ENCODE data around the gene DDX5.

The DDX5 gene

DNA sequence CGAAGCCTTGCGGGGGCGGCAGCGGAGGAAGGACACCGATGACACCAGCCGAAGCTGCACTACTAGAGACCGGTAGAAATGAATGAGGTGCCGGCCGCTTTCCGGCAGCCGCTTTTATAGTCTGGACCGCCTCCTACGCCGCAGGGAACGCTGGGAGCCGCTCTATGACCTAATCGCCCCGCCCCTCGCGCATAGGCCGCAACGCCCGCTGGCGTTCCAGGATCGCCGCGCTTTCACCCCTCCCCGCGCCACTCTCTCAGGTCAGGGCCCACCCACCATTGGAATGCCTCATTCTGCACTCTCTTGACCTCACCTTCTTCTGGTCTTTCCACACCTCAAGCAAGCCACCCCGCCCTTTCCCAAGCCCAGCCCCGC lies at the start of gene DDX5:
Gene DDX5, minus strand, starts transcription at position 89 of the 375 bp plus-strand sequence. CDS start 170 bp downstream, outside the sequence.
- DNase-seq = peak; percentile 98

DNA sequence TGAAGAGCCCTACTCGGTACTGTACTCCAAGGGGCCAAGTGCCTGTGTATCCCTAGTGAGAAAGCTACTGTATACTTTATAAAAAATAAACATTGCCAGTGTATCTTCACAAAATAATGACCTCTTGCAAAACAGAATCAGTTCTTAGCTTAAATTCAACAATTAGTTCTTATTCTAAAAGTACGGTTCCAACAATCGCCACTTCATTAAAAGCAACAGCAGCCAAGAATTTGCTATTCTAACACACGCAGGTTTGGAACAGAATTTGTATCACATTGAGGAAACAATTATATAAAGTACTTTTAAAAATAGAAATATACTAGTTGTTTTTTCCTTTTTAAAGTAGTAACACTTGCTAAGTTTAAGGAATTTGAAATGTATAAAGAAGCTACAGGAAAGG lies 49.2 kb upstream of the DDX5 start:
- no peak for DNase-seq

DNA sequence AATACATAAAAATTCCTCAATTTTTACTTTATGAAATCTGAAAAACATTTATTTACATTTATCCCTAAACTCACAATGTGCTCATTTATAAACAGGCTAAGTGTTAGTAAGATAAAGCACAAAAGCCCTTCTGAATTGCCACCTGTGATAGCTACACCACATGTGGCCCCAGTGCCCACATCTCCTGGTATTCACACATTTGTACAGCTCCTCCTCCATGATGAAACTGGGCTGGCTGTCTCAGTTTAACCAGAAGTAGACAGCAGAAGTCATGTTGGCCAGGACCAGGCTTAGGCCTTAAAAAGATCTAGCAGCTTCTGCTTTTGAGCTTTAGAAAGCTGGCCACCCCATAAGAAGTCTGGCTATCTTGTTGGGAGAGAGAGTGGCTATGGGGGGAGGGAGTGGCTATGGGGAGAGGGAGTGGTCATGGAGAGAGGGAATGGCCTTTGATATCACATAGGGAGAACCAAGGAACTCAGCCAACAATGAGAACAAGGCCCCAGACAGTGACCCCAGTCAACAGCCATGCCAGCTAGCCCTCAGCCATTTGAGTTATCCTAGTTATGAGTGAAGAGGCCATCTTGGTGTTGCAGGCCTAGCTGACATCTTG lies 48.0 kb upstream of the DDX5 start:
- no peak for DNase-seq

DNA sequence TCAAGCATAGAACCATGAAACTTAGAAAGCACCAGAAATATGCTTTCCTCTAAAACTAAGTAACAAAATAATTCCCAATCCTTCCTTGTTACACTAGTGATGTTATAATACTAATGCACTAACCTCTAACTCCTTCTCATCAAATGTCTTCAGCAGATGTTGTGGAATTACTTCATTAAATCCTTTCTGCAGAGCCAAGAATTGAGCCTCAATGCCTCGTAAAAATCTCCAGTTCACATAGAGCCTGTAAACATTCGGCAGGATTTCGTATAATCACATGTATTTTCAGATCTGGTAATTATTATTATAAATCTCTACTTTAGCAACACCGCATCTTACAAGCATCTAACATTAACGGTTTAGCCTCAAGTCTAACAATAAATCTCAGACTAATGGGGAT lies 45.4 kb upstream of the DDX5 start:
- DNase-seq = no peak

DNA sequence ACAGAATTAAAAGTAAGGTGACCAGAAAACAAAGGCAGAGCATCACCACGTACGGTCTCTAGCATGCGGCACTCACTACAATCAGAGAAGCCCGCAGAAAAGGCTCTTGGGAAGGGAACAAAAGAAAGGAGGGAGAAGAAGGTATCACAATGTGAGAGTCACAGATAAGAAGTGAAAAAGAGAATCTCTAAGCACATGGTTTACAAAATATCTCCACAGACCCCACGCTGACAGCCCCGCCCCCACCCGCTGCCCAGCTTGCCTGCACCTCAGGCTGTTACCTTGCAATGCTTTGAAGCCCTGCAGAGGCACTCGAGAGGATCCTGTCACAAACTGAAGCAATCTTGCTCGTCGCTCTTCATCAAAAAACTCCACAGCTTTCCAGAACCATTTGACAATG lies 41.2 kb upstream of the DDX5 start:
- DNase-seq = no peak

DNA sequence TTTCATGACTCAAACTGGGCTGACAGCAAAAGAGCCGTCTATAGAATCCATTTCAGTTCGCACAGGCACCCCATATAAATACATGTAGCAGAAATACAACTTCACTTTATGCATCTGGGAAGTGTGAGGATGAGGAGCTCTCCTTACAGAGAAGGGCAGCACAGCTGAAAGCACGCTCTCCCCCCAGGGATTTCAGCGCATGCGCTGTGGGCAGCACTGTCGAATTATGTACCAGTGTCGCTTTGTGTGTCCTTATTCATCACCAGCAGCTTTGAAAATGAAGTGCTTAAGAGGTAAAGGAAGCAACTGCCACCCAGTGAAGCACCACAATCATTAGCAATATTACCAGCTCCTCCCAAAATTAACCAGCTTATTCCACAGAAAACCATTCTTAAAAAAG lies 40.6 kb upstream of the DDX5 start:
- no peak for DNase-seq

DNA sequence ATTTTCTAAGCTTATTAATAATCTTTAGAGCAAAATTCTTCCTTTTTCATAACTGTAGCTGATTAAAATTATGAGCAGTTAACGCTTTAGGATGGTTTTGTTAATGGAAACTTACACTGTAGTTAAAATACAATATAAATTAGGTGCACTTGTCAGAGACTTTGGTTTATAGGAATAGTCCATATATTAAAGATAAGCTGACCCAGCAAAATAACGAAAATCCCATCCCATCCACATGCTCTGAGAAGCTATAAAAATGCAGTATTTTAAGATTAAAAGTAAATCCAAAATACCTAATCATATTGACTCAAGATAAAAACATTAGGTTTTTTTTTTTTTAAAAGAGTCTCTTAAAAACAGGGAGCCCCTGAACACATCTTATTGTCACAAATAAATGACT lies 38.7 kb upstream of the DDX5 start:
- no peak for DNase-seq

DNA sequence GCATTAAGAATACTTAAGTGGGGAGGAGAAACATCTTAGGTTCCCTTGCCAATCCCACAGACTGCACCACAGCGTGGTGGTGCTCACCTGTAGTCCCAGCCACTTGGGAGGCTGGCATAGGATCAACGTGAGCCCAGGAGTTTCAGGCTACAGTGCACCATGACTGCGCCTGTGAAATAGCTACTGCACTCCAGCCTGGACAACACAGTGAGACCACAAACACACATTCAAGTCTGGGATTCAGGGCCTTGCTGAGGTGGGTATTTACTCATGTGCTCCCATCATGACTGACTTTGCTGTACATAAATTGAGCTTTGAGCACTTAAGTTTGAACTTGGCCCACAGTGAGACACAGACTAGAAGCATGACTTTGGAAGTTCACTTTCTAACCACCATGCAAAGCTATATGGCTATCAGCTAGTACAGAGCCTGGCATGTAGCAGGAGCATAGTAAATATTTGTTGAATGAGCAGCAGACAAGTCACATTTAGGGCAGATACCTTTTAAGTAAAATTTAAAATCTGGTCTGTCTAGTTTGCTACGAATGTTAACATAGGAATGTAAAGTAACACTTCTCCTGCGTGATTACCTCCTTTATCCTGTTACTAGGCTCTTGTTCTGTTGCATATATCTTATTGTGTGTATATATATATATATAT lies 34.2 kb upstream of the DDX5 start:
- no peak for DNase-seq

DNA sequence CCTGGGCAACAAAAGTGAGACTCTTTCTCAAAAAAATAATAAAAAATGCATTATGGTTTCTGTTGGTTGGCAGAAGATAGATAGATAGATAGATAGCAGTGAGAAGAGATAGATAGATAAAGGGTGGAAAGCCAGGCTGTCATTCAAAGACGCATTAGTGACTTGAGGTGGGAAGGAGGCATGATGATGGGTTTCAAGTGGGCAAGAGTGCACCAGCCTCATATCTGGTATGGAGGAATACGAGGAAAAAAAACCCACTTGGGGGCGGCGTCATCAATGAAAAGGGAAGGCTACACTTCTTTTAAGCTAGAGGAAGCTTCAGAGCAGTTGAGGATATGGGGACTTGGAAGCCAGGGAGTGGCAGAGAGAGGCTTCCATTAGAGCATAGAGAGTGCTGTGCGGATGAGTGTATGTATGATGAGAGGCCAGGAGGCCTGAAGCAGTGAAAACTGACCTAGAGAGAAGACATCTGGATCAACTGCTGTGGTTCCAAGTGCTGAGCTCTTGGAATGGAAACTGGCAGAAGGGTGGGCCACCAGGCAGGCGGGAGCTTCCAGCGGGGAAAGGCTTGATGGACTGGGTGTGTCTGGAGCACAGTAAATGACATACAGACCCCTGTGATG lies 32.5 kb upstream of the DDX5 start:
- no peak for DNase-seq

DNA sequence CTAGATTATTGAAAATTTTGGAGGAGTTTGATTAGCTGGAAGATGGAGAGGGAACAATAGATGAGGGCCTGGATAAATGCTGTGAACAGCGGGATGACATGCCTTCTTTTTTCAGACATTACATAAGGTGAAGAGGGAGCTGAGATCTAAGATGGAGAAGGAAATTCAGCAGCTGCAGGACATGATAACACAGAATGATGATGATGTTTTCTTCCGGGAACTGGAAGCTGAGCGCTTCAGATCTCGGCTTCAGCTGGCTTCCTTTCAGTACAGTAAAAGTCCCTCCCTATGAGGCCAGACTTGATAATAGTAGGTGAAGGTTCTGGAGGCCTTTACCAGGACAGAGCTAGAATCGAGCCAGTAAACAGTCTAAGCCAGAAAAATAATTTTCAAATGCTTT lies 31.4 kb upstream of the DDX5 start:
- no peak for DNase-seq

DNA sequence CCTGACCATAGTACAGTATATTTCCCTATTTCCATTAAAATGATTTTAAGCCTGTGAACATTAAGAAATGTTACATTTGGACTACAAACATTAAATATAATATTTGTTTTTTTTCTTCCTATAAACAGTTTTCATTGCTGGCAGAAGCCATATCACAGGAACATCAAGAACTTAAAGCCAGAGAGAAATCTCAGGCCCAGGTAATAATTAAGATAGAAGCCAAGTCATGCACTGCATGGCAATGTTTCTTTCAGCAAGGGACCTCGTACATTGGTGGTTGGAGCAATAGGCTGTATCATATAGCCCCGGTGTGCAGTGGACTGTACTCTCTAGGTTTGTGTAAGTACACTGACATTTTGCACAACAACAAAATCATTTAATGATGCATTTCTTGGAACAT lies 30.8 kb upstream of the DDX5 start:
- DNase-seq = no peak

DNA sequence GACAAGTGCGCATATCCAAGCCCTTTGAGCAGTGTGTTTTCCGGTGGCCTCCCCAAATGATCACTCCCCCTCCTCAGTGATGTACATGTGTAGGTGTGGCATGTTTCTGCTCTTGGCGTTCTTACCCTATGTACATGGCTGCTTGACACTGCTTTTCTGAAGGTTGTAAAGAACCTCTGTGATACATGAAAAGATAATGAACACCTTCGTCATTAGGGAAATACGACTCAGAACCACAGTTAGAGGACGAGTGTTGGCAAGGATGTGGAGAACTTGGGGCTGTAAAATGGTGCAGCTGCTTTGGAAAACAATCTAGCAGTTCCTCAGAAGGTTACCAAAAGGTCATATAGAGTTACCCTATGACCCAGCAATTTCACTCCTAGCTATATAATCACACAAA lies 29.3 kb upstream of the DDX5 start:
- no peak for DNase-seq

DNA sequence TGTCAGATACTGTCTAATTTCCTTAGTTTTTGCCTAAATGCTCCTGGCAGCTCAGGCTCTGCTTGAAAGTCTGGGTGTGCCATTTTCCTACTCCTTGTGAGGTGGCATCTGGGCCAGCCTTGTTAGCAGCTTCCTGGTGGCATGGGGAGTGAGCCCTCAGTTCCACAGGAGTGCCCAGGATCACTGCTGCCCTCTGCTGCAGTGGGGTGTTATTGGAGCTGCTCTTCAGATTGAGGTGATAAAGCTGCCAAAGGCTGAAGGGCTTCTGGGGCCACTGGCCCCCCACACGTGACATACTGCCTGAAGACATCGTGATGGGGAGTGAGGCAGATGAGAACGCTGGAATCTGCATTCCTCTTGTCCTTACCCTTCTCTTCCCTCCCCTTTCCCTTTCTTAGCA lies 28.1 kb upstream of the DDX5 start:
- DNase-seq = no peak

DNA sequence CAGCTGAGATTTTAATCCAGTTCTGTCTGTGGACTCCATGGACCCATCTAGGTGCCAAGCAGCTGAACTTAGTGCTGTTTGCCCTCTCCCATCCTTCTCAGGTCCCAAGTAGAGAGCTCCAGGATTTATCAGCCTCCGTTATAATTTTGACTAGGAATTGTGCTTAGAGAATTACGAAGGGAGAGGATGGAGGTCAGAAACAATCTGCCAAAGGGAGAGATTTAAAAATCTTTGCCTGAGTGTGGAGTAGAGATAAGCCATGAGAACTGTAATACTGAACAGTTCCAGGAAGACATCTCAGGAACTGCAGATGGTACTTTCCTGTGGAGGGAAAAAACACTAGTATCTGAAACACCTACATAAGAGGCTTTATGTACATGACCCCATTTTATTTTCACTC lies 27.7 kb upstream of the DDX5 start:
- DNase-seq = no peak

DNA sequence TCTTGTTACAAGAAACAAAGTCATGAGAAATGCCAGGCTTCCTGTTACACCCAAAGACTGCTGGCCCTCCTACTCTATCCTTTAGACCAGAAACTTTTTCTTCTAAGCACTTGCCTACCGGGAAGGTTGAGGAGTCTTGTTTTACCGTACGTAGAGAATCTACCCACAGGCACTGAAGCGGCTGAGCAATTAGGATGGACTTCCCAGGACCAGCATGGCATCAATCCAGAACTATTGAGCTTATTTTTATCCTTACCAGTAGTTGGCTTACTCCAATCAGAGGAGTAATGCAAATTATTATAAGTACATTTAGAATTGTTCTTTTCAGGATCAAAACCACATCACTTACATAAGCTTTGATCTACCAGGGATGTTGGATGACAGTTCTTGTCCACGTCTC lies 26.3 kb upstream of the DDX5 start:
- no peak for DNase-seq

DNA sequence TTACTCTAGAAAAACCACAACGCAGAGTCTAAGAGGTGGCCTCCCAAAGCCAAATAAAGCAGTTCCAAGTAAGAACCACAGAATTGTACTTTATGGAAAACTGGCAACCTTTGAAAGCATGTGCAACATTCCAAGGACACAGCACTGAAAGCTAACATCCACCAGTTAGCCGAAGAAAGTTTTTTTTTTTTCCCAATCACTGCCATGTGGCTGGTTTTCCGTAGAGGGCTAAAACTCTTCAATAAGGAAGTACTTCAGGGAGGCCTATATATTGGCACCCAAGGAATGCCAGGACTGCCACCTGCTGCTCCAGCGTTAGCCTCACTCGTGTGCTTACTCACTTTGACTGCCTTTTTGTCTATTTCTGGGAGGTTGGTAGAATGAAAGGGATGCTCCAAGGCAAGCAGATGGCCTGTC lies 25.9 kb upstream of the DDX5 start:
- DNase-seq = no peak

DNA sequence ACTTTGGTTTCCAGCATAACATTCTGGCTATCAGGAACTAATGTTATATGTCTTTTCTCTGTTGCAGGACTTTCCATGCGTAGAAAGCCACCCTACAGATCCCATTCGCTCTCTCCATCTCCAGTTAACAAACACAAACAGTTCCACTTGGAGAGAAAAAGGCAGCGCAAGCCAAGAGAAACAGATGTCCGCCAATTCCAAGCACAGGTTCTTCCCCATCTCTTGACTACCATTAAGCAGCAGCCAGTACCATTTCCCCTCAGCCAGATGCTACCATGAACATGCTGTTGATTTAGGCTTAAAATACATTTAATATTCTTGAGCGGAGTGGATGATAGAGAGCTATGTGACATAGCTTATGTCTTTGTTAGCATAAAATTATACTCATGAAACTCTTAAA lies 23.1 kb upstream of the DDX5 start:
- DNase-seq = no peak

DNA sequence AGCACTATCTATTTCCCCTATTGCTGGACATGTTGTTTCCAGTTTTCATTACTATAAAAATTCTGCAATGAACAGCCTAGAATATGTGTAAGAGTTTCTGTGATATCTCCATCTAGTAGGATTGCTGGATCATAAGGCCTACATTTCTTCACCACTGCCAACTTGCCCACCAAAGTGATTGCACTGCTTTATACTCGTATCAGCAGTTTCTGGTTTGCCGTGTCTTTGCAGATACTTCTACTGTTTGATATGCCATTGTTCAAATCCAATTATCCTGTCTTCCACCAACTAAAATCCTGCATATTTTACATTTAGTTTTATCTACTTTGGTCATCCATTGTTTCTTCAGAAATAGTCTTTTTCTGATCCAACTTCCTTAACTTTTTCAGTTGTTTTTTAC lies 21.8 kb upstream of the DDX5 start:
- DNase-seq = no peak

DNA sequence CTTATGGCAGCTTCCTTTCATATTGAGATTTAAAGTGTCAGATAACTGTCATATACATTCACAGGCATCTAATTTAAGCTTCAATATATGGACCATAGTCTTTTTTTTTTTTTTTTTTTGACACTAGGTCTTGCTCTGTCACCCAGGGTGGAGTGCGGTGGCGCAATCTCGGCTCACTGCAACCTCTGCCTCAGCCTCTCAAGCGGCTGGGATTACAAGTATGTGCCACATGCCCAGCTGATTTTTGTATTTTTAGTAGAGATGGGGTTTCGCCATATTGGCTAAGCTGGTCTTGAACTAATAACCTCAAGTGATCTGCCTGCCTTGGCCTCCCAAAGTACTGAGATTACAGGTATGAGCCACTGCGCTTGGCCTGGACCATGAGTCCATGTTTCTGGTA lies 14.3 kb upstream of the DDX5 start:
- no peak for DNase-seq

DNA sequence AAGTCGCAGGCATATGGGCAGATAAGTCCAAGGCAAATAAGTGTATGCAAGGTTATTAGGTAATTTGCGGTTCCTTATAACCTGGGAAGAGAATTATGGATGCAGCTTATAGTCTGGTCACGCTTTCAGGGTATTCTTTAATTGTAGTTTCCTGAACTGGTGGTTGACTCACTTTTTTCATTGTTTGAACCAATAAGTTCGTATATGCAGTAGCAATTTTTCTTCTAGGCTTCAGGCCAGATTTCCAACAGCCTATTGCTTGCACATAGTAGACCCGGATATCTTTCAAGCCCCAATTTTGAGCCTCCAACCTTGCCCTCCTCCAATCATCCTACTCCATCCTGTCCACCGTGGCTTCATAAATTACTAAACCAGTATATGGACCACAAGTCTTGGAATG lies 13.5 kb upstream of the DDX5 start:
- DNase-seq = no peak

DNA sequence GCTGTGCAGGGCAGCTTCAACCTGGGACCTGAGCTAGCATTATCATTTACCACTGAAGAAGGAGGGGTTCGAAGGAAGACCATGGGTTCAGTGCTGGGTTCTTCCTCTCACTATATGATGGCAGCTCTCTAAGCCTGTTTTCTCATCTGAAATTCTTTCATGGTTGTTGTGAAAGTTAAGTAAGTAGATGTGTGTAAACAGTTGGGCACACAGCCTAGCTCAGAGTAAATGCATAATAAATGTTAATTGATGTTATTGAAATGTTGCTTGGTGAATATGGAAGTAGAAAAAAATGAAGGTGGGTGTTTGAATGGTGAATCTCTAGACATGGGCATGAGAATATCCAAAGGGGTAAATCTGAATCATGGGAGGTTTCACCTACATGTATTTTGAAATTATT lies 9.7 kb upstream of the DDX5 start:
- no peak for DNase-seq

DNA sequence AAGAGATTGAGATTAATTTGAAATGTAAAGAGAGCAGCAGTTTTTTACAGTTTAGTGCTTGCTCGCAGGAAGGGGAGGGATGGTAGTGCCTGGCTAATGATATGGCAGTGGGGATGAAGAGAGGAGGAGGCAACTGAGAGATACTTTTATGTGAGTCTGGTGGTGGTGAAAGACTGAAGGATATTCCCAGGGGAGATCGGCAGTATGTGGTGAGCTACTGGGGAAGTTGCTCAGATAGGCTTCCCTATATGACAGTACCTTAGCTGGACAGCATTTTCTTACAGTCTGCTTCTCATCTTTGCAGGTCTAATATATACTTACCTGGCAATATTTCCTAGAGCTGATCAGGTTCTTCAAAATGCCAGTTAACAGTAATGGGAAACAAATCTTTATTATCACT lies 9.3 kb upstream of the DDX5 start:
- DNase-seq = no peak

DNA sequence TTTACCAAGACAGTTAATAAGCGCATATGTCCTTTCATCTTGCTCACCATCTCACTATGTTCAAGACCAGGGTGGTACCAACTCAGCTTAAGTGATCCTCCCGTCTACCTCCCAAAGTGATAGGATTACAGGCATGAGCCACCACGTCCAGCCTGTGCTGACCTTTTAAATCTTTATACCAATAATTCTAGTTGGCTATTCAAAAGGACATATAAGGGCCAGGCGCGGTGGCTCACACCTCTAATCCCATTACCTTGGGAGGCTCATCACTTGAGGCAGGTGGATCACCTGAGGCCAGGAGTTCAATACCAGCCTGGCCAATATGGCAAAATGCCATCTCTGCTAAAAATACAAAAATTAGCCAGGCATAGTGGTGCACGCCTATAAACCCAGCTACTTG lies 3.1 kb upstream of the DDX5 start:
- DNase-seq = no peak

DNA sequence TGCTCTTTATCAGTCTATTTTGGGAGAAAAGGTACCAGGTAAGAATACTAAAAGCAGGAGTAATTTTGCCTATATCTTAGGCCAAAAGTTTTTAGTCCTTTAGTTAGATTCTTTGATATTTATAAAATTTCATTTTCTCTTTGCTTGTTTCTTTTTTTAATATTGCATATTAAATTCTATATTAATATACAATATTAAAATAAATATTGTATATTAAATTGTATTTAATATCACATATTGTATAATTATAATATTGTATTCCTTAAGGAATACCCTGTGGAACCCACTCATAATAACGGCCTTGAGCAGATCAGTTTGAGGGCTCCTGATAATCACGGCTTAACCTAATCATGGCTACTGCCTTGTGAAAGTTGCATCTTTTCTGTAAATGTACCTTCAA lies 2.6 kb upstream of the DDX5 start:
- DNase-seq = no peak

DNA sequence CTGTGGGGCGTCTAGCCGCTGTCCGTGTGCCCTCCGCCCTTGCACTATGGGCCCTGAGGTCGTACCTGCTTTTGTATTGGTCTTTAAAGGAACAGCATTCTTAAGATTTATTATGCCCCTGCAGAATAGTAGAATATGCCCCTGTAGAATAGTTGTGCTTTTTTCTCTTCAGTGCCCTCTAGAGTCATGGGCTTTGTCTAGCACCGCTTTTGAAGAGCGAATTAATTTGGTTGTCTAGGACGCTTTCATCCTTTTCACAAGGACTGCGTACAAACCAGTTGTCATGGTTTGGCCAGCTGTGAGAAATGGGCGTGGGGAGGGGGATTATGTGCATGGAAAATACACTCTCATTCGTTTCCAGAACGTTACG lies 1.3 kb upstream of the DDX5 start:
- DNase-seq = peak; percentile 51 to 83

Measured in CD4-positive, alpha-beta T cell treated with Interleukin-4 for 1 hour (primary cell).